Measurements from ENCODE around the gene FGD3.

FGD3 gene

DNA sequence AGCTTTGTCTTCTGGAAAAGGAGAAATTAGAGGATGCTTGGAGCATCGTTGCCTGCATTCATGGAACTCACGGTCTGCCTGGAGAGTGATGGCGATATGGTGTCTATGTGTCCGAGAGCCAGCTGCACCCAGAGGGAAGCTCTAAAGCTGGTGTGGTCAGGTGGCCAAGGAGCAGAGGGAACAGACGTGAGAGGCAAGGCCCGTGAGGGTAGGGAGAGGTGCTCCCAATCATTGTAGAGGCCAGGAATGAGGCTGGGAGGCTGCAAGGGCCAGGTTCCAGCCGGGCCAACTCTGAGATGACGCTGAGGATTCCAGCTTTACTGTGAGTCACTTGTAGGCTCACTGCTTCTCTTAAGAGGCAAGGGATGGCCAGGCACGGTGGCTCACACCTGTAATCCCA, 7.6 kb downstream of the FGD3 start:
- no peak overlapping the region for H3K4me3 ChIP-seq (ENCODE audit: low read depth, low read length)
- no peak for DNase-seq (ENCODE audit: low read depth)
- TF ChIP-seq, protein P1, sequence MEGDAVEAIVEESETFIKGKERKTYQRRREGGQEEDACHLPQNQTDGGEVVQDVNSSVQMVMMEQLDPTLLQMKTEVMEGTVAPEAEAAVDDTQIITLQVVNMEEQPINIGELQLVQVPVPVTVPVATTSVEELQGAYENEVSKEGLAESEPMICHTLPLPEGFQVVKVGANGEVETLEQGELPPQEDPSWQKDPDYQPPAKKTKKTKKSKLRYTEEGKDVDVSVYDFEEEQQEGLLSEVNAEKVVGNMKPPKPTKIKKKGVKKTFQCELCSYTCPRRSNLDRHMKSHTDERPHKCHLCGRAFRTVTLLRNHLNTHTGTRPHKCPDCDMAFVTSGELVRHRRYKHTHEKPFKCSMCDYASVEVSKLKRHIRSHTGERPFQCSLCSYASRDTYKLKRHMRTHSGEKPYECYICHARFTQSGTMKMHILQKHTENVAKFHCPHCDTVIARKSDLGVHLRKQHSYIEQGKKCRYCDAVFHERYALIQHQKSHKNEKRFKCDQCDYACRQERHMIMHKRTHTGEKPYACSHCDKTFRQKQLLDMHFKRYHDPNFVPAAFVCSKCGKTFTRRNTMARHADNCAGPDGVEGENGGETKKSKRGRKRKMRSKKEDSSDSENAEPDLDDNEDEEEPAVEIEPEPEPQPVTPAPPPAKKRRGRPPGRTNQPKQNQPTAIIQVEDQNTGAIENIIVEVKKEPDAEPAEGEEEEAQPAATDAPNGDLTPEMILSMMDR (IDR thresholded peaks at IDR 0.05; ENCODE audit: insufficient read depth, low read depth, low read length, missing control alignments) = no peak

DNA sequence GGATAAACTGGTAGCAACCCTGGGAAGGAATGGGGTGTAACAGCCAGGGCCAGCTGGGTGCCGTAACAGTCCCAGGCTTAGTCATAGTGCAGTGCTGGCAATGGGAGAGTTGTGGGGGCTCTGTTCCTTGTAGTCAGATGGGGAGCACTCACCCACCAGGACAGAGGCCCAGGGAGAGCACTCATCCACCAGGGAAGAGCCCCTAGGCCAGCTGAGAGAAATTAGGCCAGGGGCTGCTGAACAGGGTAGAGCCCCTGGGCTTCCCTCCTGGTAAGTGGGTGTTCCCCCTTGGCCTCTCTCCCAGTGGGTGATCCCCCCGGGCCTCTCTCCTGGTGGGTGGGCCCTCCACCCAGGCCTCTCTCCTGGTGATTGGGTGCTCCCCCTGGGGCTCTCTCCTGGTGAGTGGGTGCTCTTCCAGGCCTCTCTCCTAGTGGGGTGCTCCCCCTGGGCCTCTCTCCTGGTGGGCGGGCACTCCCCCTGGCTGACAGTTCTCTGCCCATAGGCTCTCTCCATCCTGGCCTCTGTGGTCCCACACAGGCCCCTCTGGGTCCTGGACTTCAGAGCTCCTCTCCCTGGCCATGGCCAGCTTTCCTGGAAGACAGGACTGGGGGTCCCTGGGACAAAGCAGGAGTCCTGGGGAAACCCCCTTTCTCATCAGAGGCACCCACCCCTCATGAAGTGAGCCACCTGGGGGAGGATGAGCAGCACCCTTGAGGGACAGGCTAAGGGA, 13.4 kb downstream of the FGD3 start:
- H3K4me3 ChIP-seq (ENCODE audit: low read depth, low read length) = no peak overlapping the region
- no peak for DNase-seq (ENCODE audit: low read depth)
- TF ChIP-seq, protein P1 (IDR thresholded peaks at IDR 0.05; ENCODE audit: insufficient read depth, low read depth, low read length, missing control alignments) = no peak

DNA sequence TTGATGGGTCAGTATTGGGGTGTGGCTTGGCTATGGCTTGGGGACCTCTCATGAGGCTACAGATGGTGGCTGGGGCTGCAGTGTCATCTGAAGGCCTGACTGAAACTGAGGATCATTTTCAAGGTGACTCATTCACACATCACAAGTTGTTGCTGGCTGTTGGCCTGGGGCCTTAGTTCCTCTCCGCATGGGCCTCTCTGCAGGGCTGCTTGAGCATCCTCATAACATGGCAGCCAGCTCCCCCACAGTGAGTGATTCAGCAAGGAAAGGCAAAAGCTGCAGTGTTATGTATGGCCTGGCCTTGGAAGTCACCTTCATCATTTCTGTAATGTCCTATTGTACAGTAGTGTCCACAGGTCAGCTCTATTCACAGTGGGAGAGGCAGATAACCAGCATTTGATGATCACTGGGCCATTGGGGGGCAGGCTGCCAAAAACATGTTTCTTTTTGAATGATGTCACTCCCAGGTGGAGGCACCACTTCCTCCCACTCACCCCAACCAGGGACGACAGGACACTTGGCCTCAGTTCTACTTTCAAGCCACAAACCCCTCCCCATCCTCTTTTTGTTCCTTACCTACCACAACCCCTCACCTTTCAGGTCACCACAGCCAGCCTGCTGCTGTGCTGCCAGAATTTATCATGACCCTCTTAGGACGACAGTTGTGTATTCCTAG, 14.4 kb downstream of the FGD3 start:
- H3K4me3 ChIP-seq (ENCODE audit: low read depth, low read length) = no peak overlapping the region
- TF ChIP-seq, protein P1 (IDR thresholded peaks at IDR 0.05; ENCODE audit: insufficient read depth, low read depth, low read length, missing control alignments) = no peak
- DNase-seq (ENCODE audit: low read depth) = peak; percentile 53

DNA sequence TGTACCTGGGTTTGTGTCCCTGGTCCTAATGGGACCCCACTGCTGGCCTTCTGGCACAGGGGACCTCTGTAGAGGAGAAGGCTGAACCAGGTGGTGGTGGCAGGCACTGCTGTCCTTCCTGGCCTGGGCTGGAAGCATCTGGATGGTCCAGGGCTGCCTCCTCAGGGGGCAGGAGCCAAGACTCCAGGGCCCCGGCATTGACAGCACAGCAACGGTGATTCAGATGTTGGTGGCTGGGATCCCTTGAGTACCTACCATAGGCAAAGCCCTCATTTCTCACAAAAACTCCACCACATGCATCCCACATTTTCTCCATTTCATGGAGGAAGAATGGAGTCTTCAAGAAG, 15.0 kb downstream of the FGD3 start:
- TF ChIP-seq, protein P1 (IDR thresholded peaks at IDR 0.05; ENCODE audit: insufficient read depth, low read depth, low read length, missing control alignments) = no peak

DNA sequence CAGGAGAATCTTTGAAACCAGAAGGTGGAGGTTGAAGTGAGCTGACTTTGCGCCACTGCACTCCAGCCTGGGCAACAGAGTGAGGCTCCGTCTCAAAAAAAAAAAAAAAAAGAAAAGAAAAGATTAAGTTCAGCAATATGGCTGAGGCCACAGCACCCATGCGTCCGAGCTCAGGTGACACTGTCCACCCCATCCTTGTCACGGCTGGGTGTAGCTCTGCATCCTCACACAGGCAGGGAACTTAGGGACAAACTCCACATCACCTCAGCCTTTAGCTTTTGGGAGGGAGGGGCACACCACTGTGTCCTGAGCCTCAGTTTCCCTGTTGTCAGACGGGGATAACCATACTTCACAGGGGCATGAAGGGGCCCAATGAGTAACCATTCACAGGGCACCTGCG, 15.5 kb downstream of the FGD3 start:
- TF ChIP-seq, protein P1 (IDR thresholded peaks at IDR 0.05; ENCODE audit: insufficient read depth, low read depth, low read length, missing control alignments) = no peak
- DNase-seq (ENCODE audit: low read depth) = no peak
- no peak overlapping the region for H3K4me3 ChIP-seq (ENCODE audit: low read depth, low read length)

More for the DNA sequence above, 15.0 kb downstream of the FGD3 start:
- no peak overlapping the region for H3K4me3 ChIP-seq (ENCODE audit: low read depth, low read length)
- no peak for DNase-seq (ENCODE audit: low read depth)

DNA sequence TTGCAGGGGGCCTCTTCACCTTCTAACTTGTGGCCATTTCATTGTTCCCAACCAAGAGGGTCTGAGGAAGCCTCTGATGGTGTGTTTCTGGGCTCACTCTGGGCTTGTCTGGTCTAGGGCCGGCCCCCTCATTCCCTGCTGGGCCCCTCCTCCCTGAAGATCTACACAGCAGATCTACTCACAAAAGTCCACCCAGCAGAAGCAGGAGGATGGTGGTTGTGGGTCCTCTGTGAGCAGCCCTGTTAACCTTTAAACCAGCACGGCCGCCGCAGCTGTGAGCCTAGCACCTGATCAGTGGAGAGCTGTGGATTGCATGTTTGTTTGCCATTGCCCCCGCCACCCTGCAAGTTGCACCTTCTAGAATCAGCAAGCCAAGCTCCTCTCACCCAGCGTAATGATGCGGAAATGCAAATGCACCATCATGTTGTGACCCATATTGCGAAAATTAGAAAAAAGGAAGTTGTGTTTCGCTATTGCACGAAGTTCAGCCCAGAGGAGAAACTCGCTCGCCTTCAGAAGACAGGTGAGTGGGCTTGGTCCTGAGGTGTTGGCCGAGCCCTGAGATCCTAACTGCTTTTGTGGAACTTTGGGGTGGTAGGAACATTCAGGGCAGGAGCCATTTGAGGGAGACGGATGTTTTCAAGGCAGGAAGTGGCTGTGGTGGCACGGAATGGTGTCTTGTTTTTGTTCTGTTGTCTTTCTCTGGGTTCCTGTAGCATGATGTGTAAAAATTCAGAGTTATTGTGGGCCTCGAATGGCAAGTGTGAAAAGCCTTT, 16.7 kb downstream of the FGD3 start:
- TF ChIP-seq, protein P1 (IDR thresholded peaks at IDR 0.05; ENCODE audit: insufficient read depth, low read depth, low read length, missing control alignments) = no peak
- H3K4me3 ChIP-seq (ENCODE audit: low read depth, low read length) = peak overlapping the region; percentile 75
- DNase-seq (ENCODE audit: low read depth) = peak; percentile 89
